ENCODE measurements around the gene TBC1D5. TPM values are rescaled to one million over a fixed set of nuclear protein-coding genes. Genes with fewer than 3 reads are reported as not detected.

The TBC1D5 gene
- polyA plus RNA-seq, 1 experiment = 27.0 TPM

DNA sequence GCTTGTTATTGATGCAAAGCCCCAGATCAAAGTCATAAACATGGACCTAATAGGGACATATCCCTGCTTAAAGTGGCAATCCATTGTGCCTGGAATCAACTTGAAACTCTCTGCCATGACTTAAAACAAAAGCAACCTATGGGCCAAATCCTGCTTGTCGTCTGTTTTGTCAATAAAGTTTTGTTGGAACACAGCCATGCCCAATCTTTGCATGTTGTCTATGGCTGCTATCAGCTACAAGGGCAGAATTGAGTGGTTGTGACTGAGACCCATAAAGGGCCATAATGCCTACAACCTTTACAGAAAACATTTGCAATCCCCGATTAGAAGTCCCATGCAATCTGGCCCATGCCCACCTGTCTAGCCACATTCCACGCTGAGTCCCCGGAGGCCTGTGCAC lies 622.3 kb downstream of the TBC1D5 start:
- H3K27me3 ChIP-seq (ENCODE audit: control insufficient read depth, insufficient read depth, low read length) = peaks cover 2% of the 10 kb centered on the region; the same call in 1 of the 2 replicates
- DNase-seq (ENCODE audit: low read depth) = no peak
- TF ChIP-seq, protein P1, sequence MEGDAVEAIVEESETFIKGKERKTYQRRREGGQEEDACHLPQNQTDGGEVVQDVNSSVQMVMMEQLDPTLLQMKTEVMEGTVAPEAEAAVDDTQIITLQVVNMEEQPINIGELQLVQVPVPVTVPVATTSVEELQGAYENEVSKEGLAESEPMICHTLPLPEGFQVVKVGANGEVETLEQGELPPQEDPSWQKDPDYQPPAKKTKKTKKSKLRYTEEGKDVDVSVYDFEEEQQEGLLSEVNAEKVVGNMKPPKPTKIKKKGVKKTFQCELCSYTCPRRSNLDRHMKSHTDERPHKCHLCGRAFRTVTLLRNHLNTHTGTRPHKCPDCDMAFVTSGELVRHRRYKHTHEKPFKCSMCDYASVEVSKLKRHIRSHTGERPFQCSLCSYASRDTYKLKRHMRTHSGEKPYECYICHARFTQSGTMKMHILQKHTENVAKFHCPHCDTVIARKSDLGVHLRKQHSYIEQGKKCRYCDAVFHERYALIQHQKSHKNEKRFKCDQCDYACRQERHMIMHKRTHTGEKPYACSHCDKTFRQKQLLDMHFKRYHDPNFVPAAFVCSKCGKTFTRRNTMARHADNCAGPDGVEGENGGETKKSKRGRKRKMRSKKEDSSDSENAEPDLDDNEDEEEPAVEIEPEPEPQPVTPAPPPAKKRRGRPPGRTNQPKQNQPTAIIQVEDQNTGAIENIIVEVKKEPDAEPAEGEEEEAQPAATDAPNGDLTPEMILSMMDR (IDR thresholded peaks at IDR 0.05; ENCODE audit: insufficient read depth, low read depth, low read length) = no peak
- H3K4me3 ChIP-seq (ENCODE audit: low read depth, low read length) = no peak overlapping the region
- no peaks in the 10 kb centered on the region for H3K36me3 ChIP-seq (ENCODE audit: control insufficient read depth, insufficient read depth, low read length)
- POLR2A ChIA-PET = no interaction called here
- CTCF ChIA-PET = interaction anchor here (0.7 kb wide), 1 partner anchor 293 kb away, joined by 3 read pairs; no protein-coding TSS in a partner anchor

DNA sequence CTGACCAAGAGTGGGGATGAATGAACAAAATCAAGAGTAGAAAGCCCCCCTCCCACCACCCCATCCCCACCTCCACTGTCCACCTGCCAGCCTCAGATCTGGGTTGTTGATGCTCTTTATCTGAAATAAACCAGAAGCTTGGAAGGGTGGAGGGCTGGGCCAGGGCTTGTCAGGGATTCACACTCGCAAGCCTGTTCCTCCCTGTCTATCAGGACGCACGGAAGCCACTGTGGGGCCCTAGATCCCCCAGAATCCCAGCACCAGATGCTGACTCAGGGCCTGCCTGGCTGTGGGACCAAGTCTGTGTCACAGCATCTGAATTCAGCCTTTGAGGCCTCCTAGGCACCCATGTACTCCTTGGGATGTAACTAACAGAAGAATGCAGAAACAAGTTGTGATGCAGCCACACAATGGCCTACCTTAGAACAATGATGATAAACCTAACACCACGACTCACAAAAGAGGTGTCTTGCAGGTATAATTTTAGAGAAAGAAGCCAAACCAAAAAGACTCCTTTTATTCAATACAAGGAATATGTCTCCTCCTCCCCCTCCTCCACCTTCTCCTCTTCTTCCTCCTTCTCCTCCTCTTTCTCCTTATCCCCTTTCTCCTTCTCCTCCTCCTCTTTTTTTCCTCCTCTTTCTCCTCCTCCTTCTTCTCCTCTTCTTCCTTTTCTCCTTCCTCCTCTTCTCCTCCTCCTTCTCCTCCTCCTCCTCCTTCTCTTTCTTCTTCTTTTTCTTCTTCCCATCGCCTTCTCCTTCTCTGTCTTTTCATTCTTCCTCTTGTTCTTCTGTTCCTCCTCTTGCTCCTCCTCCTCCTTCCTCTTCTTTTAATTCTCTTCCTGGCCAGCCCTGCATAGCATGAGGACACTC lies 623.0 kb downstream of the TBC1D5 start:
- Histone ChIP-seq H3K36me3 (ENCODE audit: control insufficient read depth, insufficient read depth, low read length) (no peaks in the 10 kb centered on the region), H3K4me3 (ENCODE audit: low read depth, low read length) (no peak overlapping the region), H3K27me3 (ENCODE audit: control insufficient read depth, insufficient read depth, low read length) (peaks cover 2% of the 10 kb centered on the region; the same call in 1 of the 2 replicates)
- CTCF ChIA-PET = no interaction called here
- TF ChIP-seq, protein P1 (IDR thresholded peaks at IDR 0.05; ENCODE audit: insufficient read depth, low read depth, low read length) = no peak
- no peak for DNase-seq (ENCODE audit: low read depth)
- POLR2A ChIA-PET = no interaction called here

DNA sequence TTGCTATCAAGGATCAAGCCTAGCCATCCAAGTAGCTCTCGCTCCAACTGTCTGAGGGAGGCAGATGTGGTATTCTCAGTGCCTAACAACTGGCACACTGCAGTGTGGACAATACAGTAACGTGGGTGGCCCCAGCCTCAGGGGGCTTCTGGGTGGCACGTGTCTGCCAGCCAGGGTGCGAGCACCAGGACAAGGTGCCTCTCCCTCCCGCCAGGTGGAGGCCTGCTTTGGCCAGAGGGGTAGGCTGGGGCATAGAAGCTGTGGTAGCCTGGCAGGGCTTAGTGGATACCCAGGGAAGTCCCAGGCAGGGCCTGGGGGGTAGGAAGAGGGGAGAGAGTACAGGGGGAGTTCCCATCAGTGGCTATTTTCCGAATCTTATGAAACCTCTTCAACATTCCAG lies 623.7 kb downstream of the TBC1D5 start:
- H3K36me3 ChIP-seq (ENCODE audit: control insufficient read depth, insufficient read depth, low read length) = no peaks in the 10 kb centered on the region
- ChIA-PET POLR2A (no interaction called here), CTCF (no interaction called here)
- no peak for DNase-seq (ENCODE audit: low read depth)
- peaks cover 2% of the 10 kb centered on the region; the same call in 1 of the 2 replicates for H3K27me3 ChIP-seq (ENCODE audit: control insufficient read depth, insufficient read depth, low read length)
- TF ChIP-seq, protein P1 (IDR thresholded peaks at IDR 0.05; ENCODE audit: insufficient read depth, low read depth, low read length) = no peak
- H3K4me3 ChIP-seq (ENCODE audit: low read depth, low read length) = no peak overlapping the region

DNA sequence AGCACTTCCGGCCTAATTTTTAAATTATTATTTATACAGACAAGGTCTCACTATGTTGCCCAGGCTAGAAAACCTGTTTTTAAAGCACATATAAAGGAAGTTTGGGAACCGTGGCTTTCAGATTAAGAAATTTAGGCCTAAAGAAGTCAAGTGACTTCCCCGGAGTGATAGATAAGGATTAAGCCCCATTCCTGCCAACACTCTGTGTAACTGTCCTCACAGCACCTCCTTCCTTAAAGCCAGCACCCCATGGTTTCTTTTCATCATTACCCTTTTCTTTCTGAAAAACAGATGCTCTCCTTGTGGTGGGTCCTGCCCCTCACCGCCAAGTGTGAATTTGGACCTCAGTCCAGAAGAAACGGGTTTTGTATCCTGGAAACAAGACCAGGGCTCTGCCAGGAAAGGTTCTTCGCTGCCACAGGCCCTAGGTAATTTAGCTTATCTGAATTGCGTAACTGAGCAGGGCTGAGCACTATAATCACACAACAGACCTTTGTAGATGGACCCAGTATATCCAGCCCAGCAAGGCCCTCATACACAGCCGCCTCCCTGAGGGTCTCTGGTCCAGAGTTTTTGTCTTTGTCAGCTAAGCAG lies 626.3 kb downstream of the TBC1D5 start:
- TF ChIP-seq, protein P1 (IDR thresholded peaks at IDR 0.05; ENCODE audit: insufficient read depth, low read depth, low read length) = no peak
- H3K27me3 ChIP-seq (ENCODE audit: control insufficient read depth, insufficient read depth, low read length) = no peaks in the 10 kb centered on the region
- H3K4me3 ChIP-seq (ENCODE audit: low read depth, low read length) = no peak overlapping the region
- H3K36me3 ChIP-seq (ENCODE audit: control insufficient read depth, insufficient read depth, low read length) = no peaks in the 10 kb centered on the region
- ChIA-PET CTCF (no interaction called here), POLR2A (no interaction called here)
- no peak for DNase-seq (ENCODE audit: low read depth)

DNA sequence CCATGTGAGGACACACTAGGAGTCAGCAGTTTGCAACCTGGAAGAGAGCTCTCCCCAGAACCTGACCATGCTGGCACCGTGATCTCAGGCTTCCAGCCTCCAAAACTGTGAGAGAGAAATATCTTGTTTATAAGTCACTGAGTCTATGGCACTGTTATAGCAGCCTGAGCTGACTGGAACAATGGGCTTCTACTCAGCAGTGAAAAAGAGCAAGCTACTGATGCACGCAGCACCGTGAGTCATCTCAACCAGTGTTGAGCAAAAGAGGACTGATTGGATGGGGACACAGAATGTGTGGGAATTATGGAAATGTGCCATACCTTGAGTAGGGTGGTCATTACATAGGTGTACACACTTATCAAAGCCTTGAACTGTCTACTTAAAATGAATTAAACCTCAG lies 627.2 kb downstream of the TBC1D5 start:
- TF ChIP-seq, protein P1 (IDR thresholded peaks at IDR 0.05; ENCODE audit: insufficient read depth, low read depth, low read length) = no peak
- no peaks in the 10 kb centered on the region for H3K27me3 ChIP-seq (ENCODE audit: control insufficient read depth, insufficient read depth, low read length)
- H3K36me3 ChIP-seq (ENCODE audit: control insufficient read depth, insufficient read depth, low read length) = no peaks in the 10 kb centered on the region
- no peak for DNase-seq (ENCODE audit: low read depth)
- POLR2A ChIA-PET = no interaction called here
- H3K4me3 ChIP-seq (ENCODE audit: low read depth, low read length) = no peak overlapping the region
- CTCF ChIA-PET = interaction anchor here (0.7 kb wide), 1 partner anchor 33 kb away, joined by 3 read pairs; no protein-coding TSS in a partner anchor
